HEK293 (cell line): ENCODE results near the gene SYTL2.
A peak's percentile ranks its signal among the peaks of the same experiment; 100 is the strongest.

Experiments
- CTCF ChIA-PET: fragments of 350-600 bp; formaldehyde crosslinking; extraction: SDS; loops from one replicate; lab custom pipeline; 2021; ENCODE audit warnings: antibody characterized with exemption; lab: Yijun Ruan, JAX
- POLR2A ChIA-PET: fragments of 300-600 bp; formaldehyde crosslinking; extraction: SDS; loops from one replicate; lab custom pipeline; 2020; ENCODE audit warnings: antibody characterized with exemption, inconsistent platforms; lab: Yijun Ruan, JAX
- H3K27ac ChIP-seq: fragments of 200-500 bp; sonication (Bioruptor generic); 2 replicates; pipeline ENCODE4 v1.5.1; 2014; ENCODE audit warnings: low read depth, low read length, control low read depth, inconsistent platforms; ENCODE audit errors: extremely low read depth
- H3K36me3 ChIP-seq, 2 experiments: fragments of 200-500 bp in 1 of 2; sonication (Bioruptor generic) in 1 of 2; 1 replicate in 1 of 2; 2 replicates in 1 of 2; pipeline ENCODE4 v1.5.1; 2014 to 2017; ENCODE audit warnings: inconsistent platforms in 2 of 2, low read length in 2 of 2; ENCODE audit not compliant: control insufficient read depth in 2 of 2, insufficient read depth in 1 of 2
- H3K4me1 ChIP-seq: fragments of 200-500 bp; sonication (Bioruptor generic); 2 replicates; pipeline ENCODE4 v1.5.1; 2014; ENCODE audit warnings: mild to moderate bottlenecking, low read length, inconsistent platforms; ENCODE audit not compliant: control insufficient read depth, insufficient read depth
- H3K4me3 ChIP-seq: 2 replicates; pipeline ENCODE4 v1.5.1; 2011; ENCODE audit warnings: low read depth, mild to moderate bottlenecking, control low read depth, low read length, moderate library complexity
- H3K9me3 ChIP-seq: fragments of 200-500 bp; sonication (Bioruptor generic); 2 replicates; pipeline ENCODE4 v1.5.1; 2014; ENCODE audit warnings: low read depth, low read length, inconsistent platforms; ENCODE audit not compliant: control insufficient read depth, insufficient read depth
- BCL6B ChIP-seq: fragments of 450-650 bp; formaldehyde crosslinking; IDR thresholded peaks from 2 replicates; pipeline ENCODE4 v1.5.1; 2017; ENCODE audit warnings: missing biosample characterization, missing genetic modification characterization
- HIC1 ChIP-seq: fragments of 450-650 bp; formaldehyde crosslinking; IDR thresholded peaks from 2 replicates; pipeline ENCODE4 v1.5.1; 2016; ENCODE audit warnings: missing biosample characterization, missing genetic modification characterization
- INSM2 ChIP-seq: fragments of 450-650 bp; formaldehyde crosslinking; IDR thresholded peaks from 2 replicates; pipeline ENCODE4 v1.5.1; 2016; ENCODE audit warnings: missing biosample characterization, missing genetic modification characterization
- MZF1 ChIP-seq: fragments of 450-650 bp; formaldehyde crosslinking; IDR thresholded peaks from 2 replicates; pipeline ENCODE4 v1.5.1; 2017; ENCODE audit warnings: missing biosample characterization, missing genetic modification characterization, borderline replicate concordance
- PRDM1 ChIP-seq: fragments of 450-650 bp; formaldehyde crosslinking; IDR thresholded peaks from 2 replicates; pipeline ENCODE4; 2016; ENCODE audit warnings: missing biosample characterization, missing genetic modification characterization
- REST ChIP-seq: fragments of 450-650 bp; formaldehyde crosslinking; IDR thresholded peaks from 2 replicates; pipeline ENCODE4 v1.5.1; 2016; ENCODE audit warnings: missing biosample characterization, missing genetic modification characterization
- SETDB1 ChIP-seq: IDR thresholded peaks from one replicate; pipeline ENCODE4 v1.6.1; 2017; ENCODE audit warnings: mild to moderate bottlenecking, low read length, moderate library complexity, mixed read lengths; ENCODE audit not compliant: insufficient read length
- ZFP41 ChIP-seq: fragments of 450-650 bp; formaldehyde crosslinking; IDR thresholded peaks from 2 replicates; pipeline ENCODE4 v1.5.1; 2016; ENCODE audit warnings: missing biosample characterization, missing genetic modification characterization, borderline replicate concordance
- ZNF449 ChIP-seq: fragments of 450-650 bp; formaldehyde crosslinking; IDR thresholded peaks from 2 replicates; pipeline ENCODE4 v1.5.1; 2017; ENCODE audit warnings: missing biosample characterization, mild to moderate bottlenecking, missing genetic modification characterization, moderate library complexity
- ZNF530 ChIP-seq: fragments of 450-650 bp; formaldehyde crosslinking; IDR thresholded peaks from 2 replicates; pipeline ENCODE4 v1.5.1; 2016; ENCODE audit warnings: low read depth, missing biosample characterization, missing genetic modification characterization
- ZNF600 ChIP-seq: fragments of 450-650 bp; formaldehyde crosslinking; IDR thresholded peaks from 2 replicates; pipeline ENCODE4 v1.5.1; 2016; ENCODE audit warnings: missing biosample characterization, missing genetic modification characterization

Gene SYTL2

GRCh38 chr11:85724748-85725465, 86.0 kb downstream of the SYTL2 start:
- H3K4me1 ChIP-seq, result no peaks in the 10 kb centered on the region
- no peak for TF ChIP-seq BCL6B (tag by site-specific recombination)
- TF ChIP-seq ZNF530 (tag by site-specific recombination), result no peak
- no peak for TF ChIP-seq MZF1 (tag by site-specific recombination)
- no peak for TF ChIP-seq REST
- no peak for TF ChIP-seq ZNF600 (tag by site-specific recombination)
- no peak for TF ChIP-seq ZFP41 (tag by site-specific recombination)
- no peak for TF ChIP-seq SETDB1
- TF ChIP-seq ZNF449 (tag by site-specific recombination), result no peak
- H3K4me3 ChIP-seq, result no peak overlapping the region
- ChIA-PET POLR2A (no interaction called here), CTCF (interaction anchor here (0.6 to 1.0 kb wide), 4 partner anchors 30 to 1497 kb away, joined by 3 to 4 read pairs (median 4); partner anchors contain the start of gene TMEM126A)
- no peaks in the 10 kb centered on the region for H3K9me3 ChIP-seq
- H3K36me3 ChIP-seq, result no peaks in the 10 kb centered on the region
- no peak overlapping the region for H3K27ac ChIP-seq

GRCh38 chr11:85723088-85723487, 87.9 kb downstream of the SYTL2 start:
- POLR2A ChIA-PET, result no interaction called here
- H3K9me3 ChIP-seq, result no peaks in the 10 kb centered on the region
- TF ChIP-seq PRDM1 (peak; percentile 53; the same call in 1 of the 2 replicates), HIC1 (no peak), INSM2 (no peak)
- CTCF ChIA-PET, result interaction anchor here (0.7 kb wide), 1 partner anchor 34 kb away, joined by 3 read pairs; no protein-coding TSS in a partner anchor
- H3K4me1 ChIP-seq, result no peaks in the 10 kb centered on the region
- H3K4me3 ChIP-seq, result no peak overlapping the region
- no peak overlapping the region for H3K27ac ChIP-seq
- H3K36me3 ChIP-seq, result no peaks in the 10 kb centered on the region
